Activated T-cell treated with anti-CD3 and anti-CD28 coated beads, Interleukin-2, amount 50 U/mL, for 1 hour (primary cell): Measurements from ENCODE around the gene FAM110D.

Experiments used
- DNase-seq: peaks from one replicate; pipeline ENCODE4 v3.0.0-alpha.2; 2020

The FAM110D gene

DNA sequence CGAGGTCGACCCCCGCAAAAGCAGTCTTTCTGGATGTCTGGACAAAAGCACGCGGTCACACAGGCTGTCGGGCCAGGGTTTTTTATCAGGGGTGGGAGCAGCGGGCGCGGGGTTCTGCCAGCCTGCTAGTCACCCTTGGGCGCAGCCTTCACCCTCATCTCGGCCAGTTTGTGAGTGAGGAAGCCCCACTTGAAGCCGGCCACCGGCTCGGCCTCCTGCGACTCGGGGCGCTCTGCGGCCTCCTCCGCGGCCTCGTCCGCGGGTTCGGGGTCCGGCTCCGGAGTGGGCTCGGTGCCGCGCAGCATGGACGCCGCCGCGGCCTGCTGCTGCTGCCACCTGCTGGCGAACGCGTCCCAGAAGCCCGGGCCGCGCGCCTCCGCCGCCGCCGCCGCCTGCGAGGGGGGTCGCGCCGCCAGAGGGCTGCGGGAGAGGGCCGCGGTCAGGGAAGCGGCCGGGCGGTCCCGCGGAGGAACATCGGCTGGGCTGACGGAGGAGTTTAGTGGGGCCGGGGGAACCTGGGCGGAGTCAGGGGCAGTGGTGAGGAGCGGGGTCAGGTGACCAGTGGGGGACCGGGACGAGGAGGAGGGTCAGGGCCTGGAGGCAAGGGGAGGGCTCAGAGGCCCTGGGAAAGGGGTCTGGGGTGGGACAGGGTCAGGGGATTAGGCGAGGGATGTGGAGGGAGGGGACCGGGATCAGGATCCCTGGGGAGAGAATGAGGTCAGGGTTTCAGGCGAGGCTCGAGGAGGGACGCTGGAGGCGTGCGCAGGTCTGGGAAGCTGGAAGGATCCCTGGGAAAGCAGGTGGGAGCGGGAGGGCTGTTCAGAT is 5.4 kb downstream of the FAM110D start:
- DNase-seq = peak; percentile 73

DNA sequence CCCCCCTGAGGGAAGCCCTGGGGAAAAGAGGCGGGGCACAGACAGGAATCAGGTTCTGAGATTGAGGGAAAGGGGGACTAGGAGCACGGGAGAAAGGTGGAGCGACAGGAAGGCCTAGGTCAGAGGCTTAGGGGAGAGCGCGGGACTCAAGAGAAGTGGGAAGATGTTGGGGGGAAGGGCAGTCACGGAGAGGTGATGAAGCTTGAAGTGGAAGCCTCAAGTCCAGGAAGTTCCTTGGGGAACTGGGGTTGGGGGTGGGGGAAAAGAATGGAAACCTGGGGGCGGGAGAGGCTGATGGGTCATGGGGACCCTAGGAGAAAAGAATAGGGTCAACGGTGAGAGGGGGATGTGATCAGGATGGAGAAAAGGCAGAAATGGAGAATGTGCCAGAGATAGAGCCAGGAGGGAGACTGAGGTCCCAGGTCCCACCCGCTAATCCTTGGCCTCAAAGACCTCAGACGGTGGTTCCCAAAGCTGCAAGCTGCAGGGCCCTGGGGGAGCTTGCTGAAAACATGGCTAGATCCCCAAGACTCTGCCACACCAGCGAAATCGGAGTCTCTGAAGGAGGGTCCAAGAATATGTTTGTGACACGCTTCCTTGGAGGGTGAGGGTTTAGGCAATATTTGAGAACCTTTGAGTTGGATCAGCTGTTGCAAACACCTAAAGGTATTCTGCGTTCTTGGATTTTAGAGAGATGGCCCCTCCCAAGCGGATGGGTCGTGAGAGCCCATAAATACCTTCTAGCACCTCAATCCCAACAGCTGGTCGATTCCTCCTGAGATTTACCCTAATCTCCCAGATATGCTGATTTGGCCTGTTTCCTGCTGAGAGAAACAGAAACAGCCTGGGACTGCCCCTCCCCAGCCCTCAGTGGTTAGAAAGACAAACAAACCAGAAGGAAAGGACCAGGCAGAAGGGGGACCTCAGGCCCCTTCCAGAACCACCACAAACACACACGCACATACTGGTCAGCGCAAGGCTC is 6.3 kb downstream of the FAM110D start:
- DNase-seq = no peak

DNA sequence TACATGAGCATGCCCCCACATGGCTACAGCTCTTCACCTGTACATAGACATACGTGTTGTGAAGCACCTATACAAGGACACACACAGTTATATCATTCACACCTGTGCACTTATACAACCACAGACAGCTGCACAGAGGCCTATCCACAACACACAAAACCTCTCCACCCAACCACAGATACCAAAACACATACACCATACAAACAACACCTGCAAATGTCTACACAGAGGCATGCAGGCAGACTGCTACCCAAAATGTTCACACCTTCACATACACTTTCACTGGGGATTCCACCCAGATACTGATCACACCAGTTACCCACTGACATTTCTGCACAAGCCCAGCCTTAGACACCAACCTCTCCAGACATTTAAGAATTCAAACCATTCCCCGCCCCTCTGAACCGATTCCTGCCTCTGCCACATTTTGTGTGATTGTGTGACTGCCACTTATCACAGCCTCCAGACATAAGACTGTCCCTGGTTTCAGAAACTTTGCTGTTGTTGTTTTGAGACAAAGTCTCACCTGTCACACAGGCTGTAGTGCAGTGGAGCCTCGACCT is 7.9 kb downstream of the FAM110D start:
- DNase-seq = no peak

DNA sequence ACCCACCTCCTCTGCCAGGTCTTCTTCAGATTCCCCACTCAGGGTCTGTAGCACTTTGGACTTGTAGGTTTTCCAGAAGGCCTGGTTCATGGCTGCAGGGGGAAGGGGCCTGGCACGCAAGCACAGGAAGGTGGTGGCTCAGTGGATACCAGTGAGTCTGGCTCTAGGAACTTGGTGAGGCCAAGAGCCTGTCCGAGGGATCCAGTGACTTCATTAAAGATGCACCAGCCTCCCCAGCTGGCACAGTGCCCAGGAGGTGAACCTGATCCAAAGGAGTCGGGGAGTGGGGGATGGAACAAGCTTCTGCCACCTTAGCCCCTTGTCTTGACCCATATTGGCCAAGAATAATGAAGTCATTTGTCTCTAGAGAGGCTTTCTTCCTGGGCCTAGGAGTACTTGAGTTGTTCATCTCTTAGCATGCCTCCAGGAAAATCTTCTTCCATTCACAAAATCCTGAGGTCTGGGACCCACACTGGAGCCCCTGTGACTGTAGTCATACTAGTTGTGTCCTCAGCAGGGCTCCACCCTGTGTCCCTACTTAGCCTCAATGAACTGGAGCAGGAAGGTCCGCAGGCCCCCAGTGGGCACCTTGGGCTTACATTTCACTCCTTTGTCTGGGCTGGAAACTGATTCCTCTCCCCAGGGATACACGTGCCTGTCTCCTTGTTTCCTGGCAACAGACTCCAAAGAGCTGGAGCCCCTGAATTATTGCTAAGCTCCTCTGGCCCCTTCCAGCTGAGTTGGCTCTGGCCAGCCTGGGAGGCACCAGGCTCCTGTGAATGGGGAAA is 9.7 kb downstream of the FAM110D start, which contains the start of gene C1orf232:
Gene C1orf232, minus strand, starts transcription at position 554 of the 788 bp plus-strand sequence. Its CDS starts 464 bp downstream, at position 90.
- no peak for DNase-seq

DNA sequence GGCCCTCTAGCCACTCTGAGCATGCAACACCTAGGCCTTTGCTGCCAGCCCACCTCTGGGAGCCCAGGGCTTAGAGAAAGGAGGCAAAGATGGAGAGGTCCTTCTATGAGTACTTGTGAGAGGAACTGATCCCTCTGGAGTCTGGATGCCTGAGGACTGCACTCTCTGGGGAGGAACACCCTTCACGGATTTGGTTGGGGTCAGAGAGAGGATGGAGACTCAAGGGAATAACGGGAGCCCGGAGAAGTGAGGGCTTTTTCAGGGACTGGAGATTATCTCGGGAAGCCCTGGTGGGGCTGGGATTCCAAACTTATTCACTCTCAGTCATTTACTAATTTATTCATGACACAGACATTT is 10.3 kb downstream of the FAM110D start:
- DNase-seq = no peak

DNA sequence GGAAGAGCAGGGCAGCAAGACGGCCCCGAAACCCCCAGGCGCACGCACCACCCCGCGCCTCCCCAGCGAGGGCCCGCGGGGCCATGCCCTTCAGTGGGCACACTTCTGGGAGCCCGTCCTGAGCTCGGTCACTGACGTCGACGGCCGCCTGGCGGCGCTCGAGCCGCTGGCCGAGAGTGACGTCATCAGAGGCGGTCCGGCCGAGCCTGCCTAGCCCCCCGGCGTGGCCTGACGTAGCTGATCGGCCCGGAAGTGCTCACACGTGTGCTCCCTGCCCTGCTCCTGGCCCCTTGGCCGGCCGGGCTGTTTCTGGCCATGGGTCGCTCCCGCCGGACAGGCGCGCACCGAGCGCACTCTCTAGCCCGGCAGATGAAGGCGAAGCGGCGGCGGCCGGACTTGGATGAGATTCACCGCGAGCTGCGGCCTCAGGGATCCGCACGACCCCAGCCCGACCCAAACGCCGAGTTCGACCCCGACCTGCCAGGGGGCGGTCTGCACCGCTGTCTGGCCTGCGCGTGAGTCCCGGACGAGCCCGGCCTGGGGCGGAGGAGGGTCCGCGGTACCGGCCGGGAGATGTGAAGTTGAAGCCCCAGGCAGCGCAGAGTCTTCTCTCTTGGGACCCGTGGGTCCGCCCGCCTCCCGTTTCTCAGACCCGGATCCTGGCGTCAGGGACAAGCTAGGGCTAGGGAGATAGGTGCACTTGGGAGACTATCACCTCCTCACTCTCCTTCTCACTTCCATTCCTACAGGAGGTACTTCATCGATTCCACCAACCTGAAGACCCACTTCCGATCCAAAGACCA is 11.0 kb downstream of the FAM110D start, which contains the start of gene ZNF593:
Gene ZNF593, plus strand, starts transcription at position 240 of the 803 bp plus-strand sequence. Its CDS starts 76 bp downstream, at position 316.
- DNase-seq = peak; percentile 88

DNA sequence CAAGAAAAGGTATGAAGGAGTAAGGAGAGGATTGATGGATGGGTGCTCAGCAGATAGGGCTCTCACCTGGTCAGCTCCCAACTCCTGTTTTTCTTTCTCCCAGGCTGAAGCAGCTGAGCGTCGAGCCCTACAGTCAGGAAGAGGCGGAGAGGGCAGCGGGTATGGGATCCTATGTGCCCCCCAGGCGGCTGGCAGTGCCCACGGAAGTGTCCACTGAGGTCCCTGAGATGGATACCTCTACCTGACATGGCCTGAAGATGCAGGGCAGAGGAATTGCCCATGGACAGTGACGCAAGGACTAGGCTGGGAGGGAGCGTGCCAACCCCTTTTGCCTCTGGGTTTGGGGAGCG is 11.6 kb downstream of the FAM110D start:
- no peak for DNase-seq

DNA sequence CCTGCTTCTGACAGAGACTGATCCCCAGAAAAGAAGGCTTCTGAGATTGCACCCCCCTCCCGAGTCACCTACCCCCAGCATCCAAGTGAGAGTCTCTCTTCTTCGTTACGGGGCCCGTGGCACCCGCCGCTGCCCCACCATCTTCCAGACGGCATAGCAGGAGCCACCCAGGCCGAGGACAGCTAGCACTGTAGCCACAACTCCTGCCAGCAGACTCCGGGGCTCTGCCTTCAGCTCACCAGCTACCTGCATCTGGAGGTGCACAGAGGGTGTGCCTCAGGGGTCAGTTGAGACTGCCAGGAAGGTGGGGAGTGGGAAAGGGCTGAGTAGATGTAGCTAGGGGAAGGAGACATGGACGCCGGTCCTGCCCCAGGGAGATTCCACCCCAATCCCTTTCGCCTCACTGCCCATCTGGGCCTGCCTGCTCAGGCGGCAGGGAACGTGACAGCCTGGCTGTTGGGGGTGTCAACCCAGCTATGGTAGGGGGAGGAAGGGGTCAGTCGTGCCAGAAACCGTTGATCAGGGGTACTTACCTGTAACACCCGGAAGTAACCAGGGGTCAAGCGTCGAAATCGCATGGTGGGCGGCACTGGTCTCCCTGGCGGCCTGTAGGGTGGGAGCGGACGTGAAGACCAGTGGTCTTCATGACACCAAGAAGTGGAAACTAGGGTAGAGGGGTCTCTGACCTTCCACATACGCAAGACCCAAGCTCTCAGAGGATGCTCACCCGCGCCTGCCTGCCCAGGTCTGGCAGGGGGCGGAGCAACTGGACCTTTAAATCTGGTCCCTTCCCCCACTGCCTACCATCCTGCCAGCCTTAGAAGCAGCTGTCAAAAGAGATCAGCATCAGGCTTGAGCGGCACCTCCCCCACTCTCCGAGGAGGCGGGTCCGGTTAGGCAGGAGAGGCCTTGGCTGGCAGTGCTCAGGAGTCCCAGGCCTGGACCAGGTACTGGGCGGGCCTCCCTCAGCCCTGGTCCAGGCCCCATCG is 12.5 kb downstream of the FAM110D start, which contains the start of gene ZNF593OS:
Gene ZNF593OS, minus strand, starts transcription at position 749 of the 989 bp plus-strand sequence. Its CDS starts 171 bp downstream, at position 578.
- no peak for DNase-seq

DNA sequence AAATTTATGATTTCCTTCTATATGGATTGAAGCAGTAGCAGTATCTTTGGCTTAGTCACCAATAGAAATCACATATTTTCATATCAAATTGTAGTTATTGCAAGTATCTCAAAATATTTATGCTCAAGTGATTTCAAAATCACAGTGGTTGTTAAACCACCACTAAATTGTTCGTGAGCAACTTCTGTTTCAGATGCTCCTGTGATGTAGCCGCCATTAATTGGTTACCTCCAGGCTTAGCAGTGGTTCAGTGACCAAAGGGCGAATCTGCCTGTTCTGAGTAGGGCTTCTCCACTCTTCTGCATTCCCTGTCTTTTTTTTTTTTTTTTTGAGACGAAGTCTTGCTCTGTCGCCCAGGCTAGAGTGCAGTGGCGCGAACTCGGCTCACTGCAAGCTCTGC is 16.5 kb downstream of the FAM110D start:
- DNase-seq = no peak

DNA sequence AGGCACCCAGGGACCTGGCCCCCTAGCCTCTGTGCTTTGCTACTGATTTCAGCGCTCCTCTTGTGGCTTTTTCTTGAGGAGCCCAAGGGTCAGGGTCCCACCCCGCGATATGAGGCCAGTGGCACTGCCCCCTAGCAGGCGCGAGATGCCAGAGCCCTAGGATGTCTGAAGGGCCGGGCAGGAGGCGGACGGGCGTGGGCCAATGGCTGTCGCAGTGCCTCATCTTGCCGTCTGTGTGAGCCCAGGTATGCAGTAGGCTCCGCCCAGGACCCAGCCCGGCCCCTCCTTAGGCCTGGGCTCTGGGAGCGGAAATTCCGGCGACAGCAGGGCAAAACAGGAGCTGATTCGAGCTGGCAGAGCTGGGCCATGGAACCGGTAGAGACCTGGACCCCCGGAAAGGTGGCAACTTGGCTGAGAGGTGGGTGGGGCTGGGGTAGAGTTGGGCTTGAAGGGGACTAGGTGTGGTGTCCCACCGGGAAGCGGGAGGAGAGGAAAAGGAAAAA is 18.4 kb downstream of the FAM110D start, which contains the start of gene CNKSR1:
Gene CNKSR1, plus strand, starts transcription at position 310 of the 503 bp plus-strand sequence. Its CDS starts 57 bp downstream, at position 367.
- no peak for DNase-seq

DNA sequence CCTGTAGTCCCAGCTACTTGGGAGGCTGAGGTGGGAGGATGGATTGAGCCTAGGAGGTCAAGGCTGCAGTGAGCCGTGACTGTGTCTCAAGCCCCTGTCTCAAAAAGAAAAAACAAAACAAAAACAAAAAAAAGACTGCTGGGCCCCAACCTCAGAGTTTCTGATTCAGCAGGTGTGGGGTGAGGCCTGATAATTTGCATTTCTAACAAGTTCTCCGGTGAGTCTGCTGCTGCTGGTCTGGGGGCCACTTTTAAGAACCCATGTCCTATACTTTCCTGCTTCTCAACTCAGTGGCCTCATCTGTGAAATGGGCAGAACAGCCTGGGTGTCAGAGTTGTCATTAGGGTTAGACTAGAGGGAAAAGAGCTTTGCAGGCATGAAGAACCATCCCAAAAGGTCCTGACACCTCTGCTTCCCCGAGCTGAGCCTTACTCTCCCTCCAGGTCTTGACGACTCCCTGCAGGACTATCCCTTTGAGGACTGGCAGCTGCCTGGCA is 21.2 kb downstream of the FAM110D start:
- DNase-seq = no peak

DNA sequence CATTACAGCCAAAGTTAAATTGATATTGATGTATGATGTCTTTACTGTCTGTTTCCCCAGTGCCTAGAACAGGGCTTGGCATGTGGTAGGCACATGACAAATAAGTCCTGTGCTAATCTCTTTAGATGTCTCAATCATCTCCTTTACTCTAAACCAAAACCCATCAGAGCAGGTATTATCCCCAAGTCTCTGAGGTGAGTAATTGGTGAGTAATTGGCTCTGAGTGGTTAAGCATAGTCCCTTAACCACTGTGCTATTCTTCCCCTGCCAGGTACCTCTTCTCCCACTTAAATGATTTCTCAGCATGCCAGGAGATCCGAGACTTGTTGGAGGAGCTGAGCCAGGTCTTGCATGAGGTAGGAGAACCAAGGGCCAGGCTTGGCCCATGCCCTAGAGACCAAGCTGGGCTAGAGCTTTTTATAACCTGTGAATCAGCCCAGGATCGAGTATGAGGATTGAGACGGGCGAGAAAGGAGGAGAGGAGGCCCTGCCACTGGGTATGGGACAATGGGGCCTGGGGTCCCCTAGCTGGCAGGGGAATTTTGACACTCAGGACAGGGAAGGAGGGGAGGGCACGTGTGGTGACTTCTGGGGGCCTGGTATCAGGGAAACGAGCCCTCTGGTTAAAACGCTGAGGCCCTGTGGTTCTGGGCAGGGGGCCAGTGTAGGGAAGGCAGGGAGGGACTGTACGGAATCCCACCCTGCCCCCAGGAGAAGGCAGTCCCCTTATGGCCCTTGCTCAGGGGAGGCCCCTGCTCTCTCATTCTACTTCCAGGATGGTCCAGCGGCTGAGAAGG is 22.9 kb downstream of the FAM110D start:
- no peak for DNase-seq

DNA sequence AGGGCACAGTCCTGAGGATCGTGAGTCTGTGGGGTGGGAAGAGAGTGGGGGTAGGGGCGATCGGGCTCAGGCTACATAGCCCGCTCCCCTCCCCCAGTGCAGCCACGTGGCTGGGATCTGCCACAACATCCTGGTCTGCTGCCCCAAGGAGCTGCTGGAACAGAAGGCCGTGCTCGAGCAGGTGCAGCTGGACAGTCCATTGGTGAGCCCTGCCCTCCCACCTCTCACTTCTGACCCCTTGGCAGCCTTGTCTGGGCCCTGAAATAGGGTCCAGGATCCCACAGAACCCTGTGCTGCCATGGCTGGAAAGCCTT is 23.5 kb downstream of the FAM110D start:
- DNase-seq = no peak

DNA sequence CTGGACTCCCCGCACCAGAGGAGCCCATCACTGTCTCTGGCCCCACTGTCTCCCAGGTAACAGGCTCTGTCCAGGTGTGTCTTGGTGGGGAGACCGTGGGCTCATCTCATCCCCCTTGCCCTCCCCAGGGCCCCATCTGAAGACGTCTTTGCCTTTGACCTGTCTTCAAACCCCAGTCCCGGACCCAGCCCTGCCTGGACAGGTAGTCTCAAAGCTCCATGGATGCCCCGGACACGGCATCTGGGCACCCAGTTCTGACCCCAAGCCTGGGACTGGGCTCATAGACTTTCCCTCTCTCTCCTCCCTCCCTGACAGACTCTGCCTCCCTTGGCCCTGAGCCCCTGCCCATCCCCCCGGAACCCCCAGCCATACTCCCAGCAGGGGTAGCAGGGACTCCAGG is 25.2 kb downstream of the FAM110D start:
- no peak for DNase-seq

DNA sequence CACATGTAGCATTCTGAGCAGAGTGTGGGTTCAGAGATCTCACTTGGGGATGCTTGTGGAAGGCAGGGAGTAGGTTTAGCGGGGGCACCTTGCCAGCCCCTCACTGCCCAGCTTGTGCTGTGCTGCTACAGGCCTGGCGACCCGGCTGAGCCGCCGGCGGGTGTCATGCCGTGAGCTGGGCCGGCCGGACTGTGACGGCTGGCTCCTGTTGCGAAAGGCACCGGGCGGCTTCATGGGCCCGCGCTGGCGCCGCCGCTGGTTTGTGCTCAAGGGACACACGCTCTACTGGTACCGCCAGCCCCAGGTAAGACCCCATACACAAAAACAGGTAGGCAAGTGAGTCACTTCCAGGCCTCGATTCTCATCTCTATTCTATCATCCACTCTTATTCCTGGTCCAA is 26.0 kb downstream of the FAM110D start:
- DNase-seq = no peak

DNA sequence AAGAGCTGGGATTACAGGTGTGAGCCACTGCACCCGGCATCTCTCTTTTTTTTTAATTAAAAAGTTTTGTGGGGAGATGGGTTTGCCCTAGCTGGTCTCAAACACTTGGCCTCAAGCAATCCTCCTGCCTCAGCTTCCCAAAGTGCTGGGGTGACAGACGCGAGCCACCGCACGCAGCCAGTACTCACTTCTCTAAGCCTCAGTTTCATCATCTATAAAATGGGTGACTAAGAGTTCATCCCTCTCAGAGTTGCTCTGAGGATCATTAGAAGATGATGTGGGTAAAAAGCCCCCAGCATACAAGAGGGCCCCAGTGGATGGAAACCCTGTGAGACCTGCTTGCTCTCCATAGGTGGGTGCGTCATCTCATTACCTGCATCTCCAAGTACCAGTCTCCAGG is 29.0 kb downstream of the FAM110D start:
- no peak for DNase-seq

DNA sequence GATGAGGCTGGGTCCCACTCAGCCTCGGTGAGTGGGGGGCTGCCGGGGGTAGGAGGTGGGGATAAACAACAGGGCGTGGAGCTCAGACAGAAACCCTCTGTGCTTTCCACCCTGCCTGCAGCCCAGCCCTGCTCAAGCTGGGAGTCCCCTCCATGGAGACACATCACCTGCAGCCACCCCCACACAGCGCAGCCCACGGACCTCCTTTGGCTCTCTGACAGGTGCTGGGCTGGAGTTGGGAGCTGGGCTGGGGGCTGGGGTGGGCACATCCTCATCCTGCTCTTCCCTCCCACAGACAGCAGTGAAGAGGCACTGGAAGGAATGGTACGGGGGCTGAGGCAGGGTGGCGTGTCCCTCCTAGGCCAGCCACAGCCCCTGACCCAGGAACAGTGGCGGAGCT is 29.6 kb downstream of the FAM110D start:
- DNase-seq = no peak

DNA sequence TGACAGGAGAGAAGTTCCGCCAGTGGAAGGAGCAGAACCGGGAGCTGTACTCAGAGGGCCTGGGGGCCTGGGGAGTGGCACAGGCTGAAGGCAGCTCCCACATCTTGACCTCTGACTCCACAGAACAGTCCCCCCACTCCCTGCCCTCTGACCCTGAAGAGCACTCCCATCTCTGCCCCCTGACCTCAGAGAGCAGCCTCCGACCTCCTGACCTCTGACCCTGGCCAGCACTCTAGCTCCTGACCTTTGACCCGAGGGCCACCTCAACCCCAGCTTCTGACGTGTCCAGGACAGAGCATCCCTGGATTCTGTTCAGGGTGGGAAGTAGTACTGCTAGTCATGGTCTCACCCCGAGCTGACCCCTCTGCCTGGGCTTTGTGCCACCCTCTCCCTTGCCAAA is 30.5 kb downstream of the FAM110D start:
- no peak for DNase-seq

DNA sequence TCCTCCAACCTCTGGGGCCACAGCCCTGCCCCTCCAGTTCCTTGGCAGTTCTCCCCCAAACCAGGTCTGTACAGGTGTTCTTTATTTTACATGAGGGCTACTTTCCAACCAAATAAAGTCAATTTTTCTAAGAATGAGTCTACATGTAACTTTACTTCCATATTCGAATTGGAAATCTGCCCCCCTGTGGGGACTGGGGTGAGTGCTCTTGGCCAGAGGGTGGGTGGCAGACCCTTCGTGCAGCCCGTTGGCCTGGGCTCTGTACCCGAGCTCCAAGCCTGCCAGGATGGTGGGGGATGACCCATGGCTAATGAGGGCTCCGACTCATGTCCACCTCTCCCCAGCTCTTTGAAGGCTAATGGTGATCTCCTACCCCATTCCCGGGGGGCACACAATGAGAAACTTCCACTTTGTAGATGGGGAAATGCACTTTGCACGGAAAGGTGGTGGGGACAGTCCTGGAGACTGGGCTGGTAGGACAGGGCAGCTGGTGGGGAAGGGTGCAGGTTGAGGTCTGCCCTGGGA is 30.9 kb downstream of the FAM110D start:
- DNase-seq = no peak
